ENCODE measurements around the gene ATP8B1.

The ATP8B1 gene

DNA sequence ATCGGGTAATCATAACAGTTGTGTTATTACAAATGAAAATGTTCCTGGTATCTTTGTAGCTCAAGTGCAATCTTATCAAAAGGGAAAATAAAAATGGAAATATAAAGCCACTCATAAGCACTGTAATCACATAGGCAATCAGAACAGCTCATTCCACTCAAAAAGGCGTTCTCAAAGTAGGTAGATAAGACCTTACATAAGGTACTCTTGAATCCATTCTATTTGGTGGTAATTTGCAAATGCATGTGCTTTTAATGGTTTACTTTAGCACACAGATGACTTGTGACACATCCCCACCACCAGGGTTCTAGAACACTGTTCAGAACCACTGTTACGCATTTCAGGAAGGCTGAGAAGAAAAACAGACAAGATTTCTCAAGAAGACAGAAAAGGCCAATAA lies 94.8 kb downstream of the ATP8B1 start:
- no peak for TF ChIP-seq CTCF (IDR thresholded peaks at IDR 0.05; ENCODE audit: insufficient read depth, low read length, poor library complexity, severe bottlenecking)
- no peak for TF ChIP-seq EZH2phosphoT487 (conservative IDR thresholded peaks at IDR 0.05; ENCODE audit: low read length)
- no peak overlapping the region for H3K9ac ChIP-seq (ENCODE audit: low read length)
- no peaks in the 10 kb centered on the region for H3K9me3 ChIP-seq (ENCODE audit: insufficient read depth, low read length)
- H2AFZ ChIP-seq (ENCODE audit: low read depth, low read length, severe bottlenecking): no peak overlapping the region
- H3K4me2 ChIP-seq (ENCODE audit: low read depth, low read length, poor library complexity, severe bottlenecking): no peak overlapping the region
- peaks cover 20% of the 10 kb centered on the region for H3K79me2 ChIP-seq (ENCODE audit: insufficient read depth, low read length)
- no peaks in the 10 kb centered on the region for H3F3A ChIP-seq (ENCODE audit: insufficient read depth)
- H4K20me1 ChIP-seq (ENCODE audit: low read depth, low read length): peaks cover 7% of the 10 kb centered on the region; the same call in 1 of the 2 replicates
- no peaks in the 10 kb centered on the region for H3K36me3 ChIP-seq (ENCODE audit: low read length)
- no peak overlapping the region for H3K27ac ChIP-seq (ENCODE audit: low read depth, low read length)
- H3K9me2 ChIP-seq (replicated peaks; ENCODE audit: insufficient read depth, low read length): no peaks in the 10 kb centered on the region
- no peaks in the 10 kb centered on the region for H3K27me3 ChIP-seq (ENCODE audit: low read length)
- no peak overlapping the region for H3K4me3 ChIP-seq (ENCODE audit: insufficient read depth, low read length, poor library complexity, severe bottlenecking)

- H3K9ac ChIP-seq (ENCODE audit: low read length): no peak overlapping the region
- no peaks in the 10 kb centered on the region for H3K9me3 ChIP-seq (ENCODE audit: insufficient read depth, low read length)
- no peak overlapping the region for H3K27ac ChIP-seq (ENCODE audit: low read depth, low read length)
- no peak overlapping the region for H3K4me3 ChIP-seq (ENCODE audit: insufficient read depth, low read length, poor library complexity, severe bottlenecking)
- peaks cover 7% of the 10 kb centered on the region; the same call in 1 of the 2 replicates for H4K20me1 ChIP-seq (ENCODE audit: low read depth, low read length)
- TF ChIP-seq EZH2phosphoT487 (conservative IDR thresholded peaks at IDR 0.05; ENCODE audit: low read length): no peak
- no peak for TF ChIP-seq CTCF (IDR thresholded peaks at IDR 0.05; ENCODE audit: insufficient read depth, low read length, poor library complexity, severe bottlenecking)
- no peaks in the 10 kb centered on the region for H3K27me3 ChIP-seq (ENCODE audit: low read length)
- H3K79me2 ChIP-seq (ENCODE audit: insufficient read depth, low read length): peaks cover 30% of the 10 kb centered on the region
- H3K4me2 ChIP-seq (ENCODE audit: low read depth, low read length, poor library complexity, severe bottlenecking): no peak overlapping the region
- no peak overlapping the region for H2AFZ ChIP-seq (ENCODE audit: low read depth, low read length, severe bottlenecking)
- H3K36me3 ChIP-seq (ENCODE audit: low read length): no peaks in the 10 kb centered on the region
- no peaks in the 10 kb centered on the region for H3F3A ChIP-seq (ENCODE audit: insufficient read depth)
- no peaks in the 10 kb centered on the region for H3K9me2 ChIP-seq (replicated peaks; ENCODE audit: insufficient read depth, low read length)
Observed at GRCh38 chr18:57705832-57706595, 97.1 kb downstream of the ATP8B1 start.

- no peaks in the 10 kb centered on the region for H3K9me2 ChIP-seq (replicated peaks; ENCODE audit: insufficient read depth, low read length)
- H4K20me1 ChIP-seq (ENCODE audit: low read depth, low read length): peaks cover 7% of the 10 kb centered on the region; the same call in 1 of the 2 replicates
- TF ChIP-seq CTCF (IDR thresholded peaks at IDR 0.05; ENCODE audit: insufficient read depth, low read length, poor library complexity, severe bottlenecking): no peak
- no peak overlapping the region for H2AFZ ChIP-seq (ENCODE audit: low read depth, low read length, severe bottlenecking)
- no peaks in the 10 kb centered on the region for H3K36me3 ChIP-seq (ENCODE audit: low read length)
- no peaks in the 10 kb centered on the region for H3F3A ChIP-seq (ENCODE audit: insufficient read depth)
- no peak overlapping the region for H3K4me2 ChIP-seq (ENCODE audit: low read depth, low read length, poor library complexity, severe bottlenecking)
- no peaks in the 10 kb centered on the region for H3K27me3 ChIP-seq (ENCODE audit: low read length)
- no peak overlapping the region for H3K4me3 ChIP-seq (ENCODE audit: insufficient read depth, low read length, poor library complexity, severe bottlenecking)
- no peaks in the 10 kb centered on the region for H3K9me3 ChIP-seq (ENCODE audit: insufficient read depth, low read length)
- H3K27ac ChIP-seq (ENCODE audit: low read depth, low read length): no peak overlapping the region
- H3K9ac ChIP-seq (ENCODE audit: low read length): no peak overlapping the region
- peaks cover 34% of the 10 kb centered on the region for H3K79me2 ChIP-seq (ENCODE audit: insufficient read depth, low read length)
Observed at GRCh38 chr18:57705011-57705410, 98.1 kb downstream of the ATP8B1 start.

Data from SU-DHL-6 (cell line).